ENCODE measurements around the gene GPSM1.

GPSM1 gene

GRCh38 chr9:136334541-136334940 is 7.2 kb downstream of the GPSM1 start:
- no peak for DNase-seq

GRCh38 chr9:136335296-136336155 is 8.2 kb downstream of the GPSM1 start:
- no peak for DNase-seq

- no peak for DNase-seq
Observed at GRCh38 chr9:136336156-136336870, 9.0 kb downstream of the GPSM1 start.

- DNase-seq: no peak
Observed at GRCh38 chr9:136336881-136337280, 9.5 kb downstream of the GPSM1 start.

GRCh38 chr9:136337416-136338395 is 10.4 kb downstream of the GPSM1 start:
- DNase-seq: no peak

GRCh38 chr9:136338511-136338910 is 11.2 kb downstream of the GPSM1 start:
- no peak for DNase-seq

- DNase-seq: peak; percentile 26
Observed at GRCh38 chr9:136339173-136339957, 12.0 kb downstream of the GPSM1 start.

GRCh38 chr9:136339958-136340310 is 12.6 kb downstream of the GPSM1 start:
- DNase-seq: no peak

GRCh38 chr9:136340356-136341041 is 13.2 kb downstream of the GPSM1 start:
- no peak for DNase-seq

- no peak for DNase-seq
Observed at GRCh38 chr9:136341042-136341655, 13.8 kb downstream of the GPSM1 start.

GRCh38 chr9:136341769-136342168 is 14.4 kb downstream of the GPSM1 start:
- DNase-seq: no peak

- DNase-seq: peak; percentile 52
Observed at GRCh38 chr9:136342181-136343120, 15.1 kb downstream of the GPSM1 start.

GRCh38 chr9:136343121-136343883 is 16.0 kb downstream of the GPSM1 start:
- DNase-seq: no peak

- no peak for DNase-seq
Observed at GRCh38 chr9:136343884-136344269, 16.5 kb downstream of the GPSM1 start.

GRCh38 chr9:136344544-136345280 is 17.4 kb downstream of the GPSM1 start:
- no peak for DNase-seq

GRCh38 chr9:136345281-136346156 is 18.2 kb downstream of the GPSM1 start:
- no peak for DNase-seq

- no peak for DNase-seq
Observed at GRCh38 chr9:136346157-136346481, 18.8 kb downstream of the GPSM1 start.
